T-helper 17 cell (primary cell): ENCODE measurements around the gene PRR18. TPM values are rescaled to one million over a fixed set of nuclear protein-coding genes. Genes with fewer than 3 reads are reported as not detected.

Experiments
- ATAC-seq: fragments of 150-1000 bp; cut with Tn5 transposase; 2 replicates; pipeline ENCODE4 v1.10.0; 2021; ENCODE audit warnings: mild to moderate bottlenecking, moderate library complexity
- DNase-seq, 3 donors: peaks; one replicate each; pipeline versions ENCODE4 v3.0.0 to v3.0.0-alpha.2; 2020 to 2021
- H3K9me3 ChIP-seq: one replicate; pipeline ENCODE4 v1.7.0; 2013; ENCODE audit warnings: low read length, mild to moderate bottlenecking; ENCODE audit not compliant: control insufficient read depth, poor library complexity, severe bottlenecking
- H3K27ac Mint-ChIP-seq: one replicate; pipeline ENCODE4 v1.8.0; 2022; ENCODE audit warnings: mild to moderate bottlenecking, moderate library complexity, mixed read lengths
- H3K27me3 Mint-ChIP-seq: one replicate; pipeline ENCODE4 v1.8.0; 2022; ENCODE audit warnings: mixed read lengths
- H3K36me3 Mint-ChIP-seq: one replicate; pipeline ENCODE4 v1.8.0; 2022; ENCODE audit warnings: low read depth, mixed read lengths
- H3K4me1 Mint-ChIP-seq: one replicate; pipeline ENCODE4 v1.8.0; 2022; ENCODE audit warnings: mild to moderate bottlenecking, mixed read lengths
- H3K4me3 Mint-ChIP-seq: one replicate; pipeline ENCODE4 v1.8.0; 2022; ENCODE audit warnings: mild to moderate bottlenecking, moderate library complexity, mixed read lengths
- total RNA-seq, 4 donors: library from RNA in 2 of 4; stranded (reverse) in 2 of 4; gene quantifications; one replicate each; pipeline ENCODE4 v1.2.3 and lab custom pipeline; 2022 to 2026

The PRR18 gene
- total RNA-seq, 2 donors from 2014 or later = not detected

DNA sequence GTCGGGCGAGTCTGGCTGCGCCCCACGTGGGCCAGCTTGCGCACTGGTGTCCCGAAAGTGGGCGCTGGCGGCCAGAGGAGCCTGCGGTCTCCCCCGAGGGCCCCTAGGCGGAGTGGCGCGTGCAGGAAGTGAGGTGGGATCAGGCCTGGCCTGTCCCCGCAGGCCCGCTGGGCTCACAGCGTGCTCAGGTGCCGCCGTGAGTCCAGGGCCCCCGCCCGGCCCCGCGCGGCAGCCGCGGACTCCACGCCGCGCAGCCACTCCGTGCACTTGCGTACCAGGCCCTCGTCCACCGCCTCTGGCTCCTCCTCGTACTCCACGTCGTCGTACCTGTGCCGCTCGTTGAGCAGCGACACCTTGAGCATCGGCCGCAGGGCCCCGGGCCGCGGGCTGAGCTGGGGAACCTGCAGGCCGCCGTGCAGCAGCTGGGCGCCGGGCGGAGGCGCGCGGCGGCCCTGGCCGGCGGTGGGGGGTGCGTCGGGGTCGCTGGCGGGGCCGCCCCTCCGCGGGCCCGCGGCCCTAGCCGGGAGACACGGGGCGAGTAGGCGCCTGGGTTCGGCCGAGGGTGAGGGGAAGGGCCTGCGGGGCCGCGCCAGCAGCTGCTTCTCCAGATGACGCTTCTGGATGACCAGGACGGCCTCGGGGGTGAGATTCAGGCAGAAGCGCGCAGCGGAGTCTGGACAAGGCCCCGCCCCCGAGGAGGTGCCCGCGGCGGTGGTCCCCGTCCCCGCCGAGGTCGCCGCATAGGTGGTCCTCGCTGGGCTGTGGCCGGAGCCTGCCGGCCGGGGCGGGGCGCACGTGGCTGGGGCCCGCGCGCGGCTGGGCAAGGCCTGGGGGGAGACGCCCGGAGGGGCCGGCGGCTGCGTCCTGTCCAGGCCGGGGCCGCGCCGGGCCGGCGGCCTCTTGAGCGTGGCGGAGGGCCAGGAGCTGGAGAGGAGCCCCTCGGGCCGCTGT is 835 bp downstream of the PRR18 start:
- no peaks in the 10 kb centered on the region for H3K36me3 Mint-ChIP-seq
- no peak overlapping the region for H3K27ac Mint-ChIP-seq
- peaks cover 56% of the 10 kb centered on the region for H3K27me3 Mint-ChIP-seq
- no peaks in the 10 kb centered on the region for H3K9me3 ChIP-seq
- ATAC-seq (peak; percentile 78), DNase-seq (no peak)
- H3K4me3 Mint-ChIP-seq = peak overlapping the region; percentile 70
- H3K4me1 Mint-ChIP-seq = no peaks in the 10 kb centered on the region

DNA sequence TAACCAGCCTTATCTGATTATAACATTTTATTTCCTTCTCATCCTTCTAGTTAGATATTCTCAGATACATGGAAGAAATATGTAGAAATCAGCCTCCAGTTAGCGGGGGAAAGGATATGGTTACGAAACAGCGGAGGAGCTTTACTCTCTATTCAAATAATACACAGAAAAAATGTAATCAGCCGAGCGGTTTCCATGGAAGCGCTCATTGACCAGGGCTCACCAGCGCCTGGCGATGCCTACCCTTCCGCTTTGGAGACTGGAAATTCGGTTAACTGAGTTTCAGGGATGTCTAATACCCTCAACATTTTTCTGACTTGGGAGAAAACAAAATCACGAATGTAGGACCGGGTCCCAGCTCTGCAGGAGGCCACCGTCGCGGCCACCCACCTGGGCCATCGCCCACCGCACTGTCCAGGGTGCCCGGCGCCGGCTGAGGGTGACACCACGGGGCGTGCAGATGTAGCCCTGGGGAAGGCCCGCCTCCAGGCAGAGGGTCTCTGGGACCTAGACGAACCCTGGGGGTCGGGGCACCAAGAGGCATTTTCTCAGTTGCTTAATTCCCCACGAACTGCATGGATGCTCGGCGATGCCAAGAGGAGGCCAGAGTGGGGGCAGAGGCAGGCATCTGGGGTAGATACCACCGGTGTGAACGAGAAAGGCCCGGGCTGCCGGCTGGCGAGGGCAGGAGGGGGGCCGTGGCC is 1.7 kb downstream of the PRR18 start:
- no peak for DNase-seq
- H3K27me3 Mint-ChIP-seq = peaks cover 61% of the 10 kb centered on the region
- H3K9me3 ChIP-seq = no peaks in the 10 kb centered on the region
- H3K27ac Mint-ChIP-seq = no peak overlapping the region
- ATAC-seq = peak; percentile 14
- H3K4me1 Mint-ChIP-seq = no peaks in the 10 kb centered on the region
- peak overlapping the region; percentile 70 for H3K4me3 Mint-ChIP-seq
- H3K36me3 Mint-ChIP-seq = no peaks in the 10 kb centered on the region

DNA sequence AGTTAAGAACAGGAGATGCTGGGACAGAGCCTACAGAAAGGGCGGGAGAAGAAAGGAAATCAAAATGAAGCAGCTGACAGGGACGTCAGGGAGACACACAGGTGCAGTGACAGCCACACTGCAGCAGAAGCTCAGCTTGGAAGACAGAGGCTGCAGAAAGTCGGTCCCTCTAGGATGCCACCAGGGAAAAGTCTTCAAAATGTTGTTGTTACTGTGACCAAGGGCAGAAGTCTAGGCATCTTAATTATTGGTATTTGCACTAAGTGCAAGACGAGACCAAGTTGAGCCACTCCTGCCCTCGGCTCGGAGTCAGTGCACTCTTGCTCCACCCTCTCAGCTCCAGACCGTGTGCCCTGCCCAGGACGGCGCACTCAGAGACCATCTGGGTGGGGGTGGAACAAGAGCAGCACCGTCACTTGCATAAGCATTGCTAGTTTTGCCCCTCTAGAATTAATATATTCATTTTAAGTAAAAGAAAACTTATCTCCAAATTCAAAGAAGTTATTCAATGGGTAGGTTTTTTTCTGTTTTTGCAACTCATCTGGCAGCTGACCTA is 2.6 kb downstream of the PRR18 start:
- H3K4me3 Mint-ChIP-seq = peak overlapping the region; percentile 25
- ATAC-seq (no peak), DNase-seq (no peak)
- H3K4me1 Mint-ChIP-seq = no peaks in the 10 kb centered on the region
- H3K36me3 Mint-ChIP-seq = no peaks in the 10 kb centered on the region
- no peak overlapping the region for H3K27ac Mint-ChIP-seq
- peaks cover 68% of the 10 kb centered on the region for H3K27me3 Mint-ChIP-seq
- no peaks in the 10 kb centered on the region for H3K9me3 ChIP-seq

DNA sequence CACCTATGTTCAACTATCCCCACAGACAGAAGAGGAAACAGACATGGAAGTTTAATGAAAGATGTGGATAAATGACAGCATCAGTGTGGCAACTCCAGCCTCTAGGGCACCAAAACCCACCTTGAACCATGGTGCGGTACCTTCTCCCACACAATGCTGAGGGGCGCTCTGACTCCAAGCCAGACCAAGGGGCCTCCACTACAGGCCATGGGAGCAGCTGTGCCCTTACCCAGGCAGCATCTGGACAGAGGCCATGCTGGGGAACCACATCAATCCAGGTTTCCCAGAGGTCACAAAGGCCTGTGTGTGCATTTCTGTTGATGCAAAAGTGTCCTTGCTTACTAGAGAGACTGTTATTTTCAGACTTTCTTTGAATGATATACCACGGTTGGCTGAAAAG is 4.1 kb downstream of the PRR18 start:
- no peaks in the 10 kb centered on the region for H3K4me1 Mint-ChIP-seq
- H3K27me3 Mint-ChIP-seq = peaks cover 69% of the 10 kb centered on the region
- no peaks in the 10 kb centered on the region for H3K9me3 ChIP-seq
- H3K36me3 Mint-ChIP-seq = no peaks in the 10 kb centered on the region
- ATAC-seq (no peak), DNase-seq (no peak)
- no peak overlapping the region for H3K27ac Mint-ChIP-seq
- no peak overlapping the region for H3K4me3 Mint-ChIP-seq

DNA sequence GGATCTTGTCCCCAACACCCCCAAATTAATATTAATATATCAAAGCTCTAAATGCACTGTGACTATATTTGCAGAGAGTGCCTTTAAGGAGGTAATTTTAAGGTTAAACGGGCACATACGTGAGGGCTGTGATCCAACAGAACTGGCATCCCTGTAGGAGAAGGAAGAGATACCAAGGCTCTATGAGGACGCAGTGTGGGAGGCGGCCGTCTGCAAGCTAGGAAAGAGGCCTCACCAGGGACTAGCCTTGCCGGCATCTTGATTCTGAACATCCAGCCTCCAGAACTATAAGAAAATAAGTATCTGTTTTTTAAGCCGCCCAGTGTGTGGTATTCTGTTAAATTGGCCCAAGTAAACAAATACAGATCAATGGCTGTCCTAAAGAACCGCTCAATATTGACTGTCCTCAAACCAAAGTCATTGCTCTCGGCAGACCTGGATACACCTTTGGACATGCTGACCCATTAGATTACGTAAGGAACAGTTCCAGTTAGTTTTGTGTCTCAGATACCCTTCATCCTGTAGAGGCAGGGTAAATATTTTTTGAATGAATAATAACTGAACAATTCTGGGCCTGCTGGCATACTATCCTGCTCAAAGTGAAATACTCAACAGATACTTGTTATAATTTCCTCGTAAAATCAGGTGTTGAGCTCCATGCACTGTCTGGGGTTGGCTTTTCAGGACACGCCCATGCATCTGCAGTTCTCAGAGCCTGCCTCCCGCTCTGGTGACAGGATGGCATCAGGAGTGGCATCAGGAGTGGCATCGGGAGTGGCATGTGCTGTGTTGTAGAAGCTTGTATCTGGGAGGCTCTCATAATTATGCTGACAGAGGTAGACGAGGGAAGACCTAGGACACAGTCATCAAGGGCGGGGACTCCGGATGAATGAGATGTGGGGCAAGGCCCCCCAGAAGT is 6.3 kb downstream of the PRR18 start:
- Mint-ChIP-seq H3K27ac (no peak overlapping the region), H3K27me3 (peaks cover 83% of the 10 kb centered on the region), H3K36me3 (peaks cover 3% of the 10 kb centered on the region), H3K4me1 (no peaks in the 10 kb centered on the region), H3K4me3 (no peak overlapping the region)
- ATAC-seq (no peak), DNase-seq (no peak)
- no peaks in the 10 kb centered on the region for H3K9me3 ChIP-seq

DNA sequence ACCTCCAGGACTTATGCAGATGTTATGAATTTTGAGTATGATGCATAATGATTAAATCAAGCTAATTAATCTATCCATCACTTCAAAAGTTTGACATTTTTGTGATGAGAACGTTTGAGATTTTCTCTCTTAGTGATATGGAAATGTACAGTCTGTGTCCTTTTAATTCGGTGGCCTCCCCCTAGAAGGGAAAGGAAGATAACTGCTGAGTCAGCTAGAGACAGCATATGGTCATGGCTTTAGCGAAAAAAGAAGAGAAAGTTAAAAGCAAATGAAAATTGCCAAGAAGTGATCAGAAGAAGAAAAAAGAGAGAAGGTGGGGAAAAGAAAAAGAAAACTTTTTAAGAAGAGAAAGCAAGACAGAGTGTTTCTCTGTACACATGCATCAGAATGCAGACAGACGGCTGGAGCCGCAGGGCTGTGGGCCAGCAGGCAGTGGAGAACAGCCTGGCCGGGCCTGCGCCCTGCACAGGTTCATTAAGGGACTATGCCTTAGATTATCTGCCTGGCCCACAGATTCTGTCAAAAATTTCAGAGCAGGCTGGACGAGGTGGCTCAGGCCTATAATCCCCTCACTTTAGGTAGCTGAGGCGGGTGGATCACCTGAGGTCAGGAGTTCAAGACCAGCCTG is 7.7 kb downstream of the PRR18 start:
- no peak overlapping the region for H3K4me3 Mint-ChIP-seq
- DNase-seq = no peak
- peaks cover 77% of the 10 kb centered on the region for H3K27me3 Mint-ChIP-seq
- H3K36me3 Mint-ChIP-seq = peaks cover 3% of the 10 kb centered on the region
- no peak overlapping the region for H3K27ac Mint-ChIP-seq
- no peaks in the 10 kb centered on the region for H3K4me1 Mint-ChIP-seq
- H3K9me3 ChIP-seq = no peaks in the 10 kb centered on the region
- ATAC-seq = no peak

DNA sequence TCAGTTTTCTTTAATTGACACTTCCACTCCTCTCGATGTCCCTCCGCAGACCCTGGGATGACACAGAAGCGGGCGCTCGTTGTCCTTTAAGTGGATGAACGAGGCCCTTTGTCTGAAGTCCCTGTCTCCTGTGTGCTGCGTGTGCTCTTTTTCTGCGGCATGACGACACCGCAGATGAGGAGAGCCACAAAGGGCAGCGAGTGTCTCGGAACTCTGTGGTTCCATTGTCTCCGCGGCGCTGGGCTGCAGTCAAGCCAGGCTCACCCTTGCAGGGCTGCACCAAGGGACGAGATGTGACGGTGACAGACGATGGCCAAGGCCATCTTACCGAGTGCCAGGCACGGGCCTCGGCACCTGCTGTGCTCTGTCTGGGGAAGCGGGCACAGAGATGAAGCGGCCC is 10.6 kb downstream of the PRR18 start:
- Mint-ChIP-seq H3K4me1 (no peaks in the 10 kb centered on the region), H3K36me3 (peaks cover 3% of the 10 kb centered on the region), H3K27me3 (peaks cover 73% of the 10 kb centered on the region), H3K4me3 (no peak overlapping the region), H3K27ac (no peak overlapping the region)
- ATAC-seq (no peak), DNase-seq (no peak)
- H3K9me3 ChIP-seq = peaks cover 3% of the 10 kb centered on the region

DNA sequence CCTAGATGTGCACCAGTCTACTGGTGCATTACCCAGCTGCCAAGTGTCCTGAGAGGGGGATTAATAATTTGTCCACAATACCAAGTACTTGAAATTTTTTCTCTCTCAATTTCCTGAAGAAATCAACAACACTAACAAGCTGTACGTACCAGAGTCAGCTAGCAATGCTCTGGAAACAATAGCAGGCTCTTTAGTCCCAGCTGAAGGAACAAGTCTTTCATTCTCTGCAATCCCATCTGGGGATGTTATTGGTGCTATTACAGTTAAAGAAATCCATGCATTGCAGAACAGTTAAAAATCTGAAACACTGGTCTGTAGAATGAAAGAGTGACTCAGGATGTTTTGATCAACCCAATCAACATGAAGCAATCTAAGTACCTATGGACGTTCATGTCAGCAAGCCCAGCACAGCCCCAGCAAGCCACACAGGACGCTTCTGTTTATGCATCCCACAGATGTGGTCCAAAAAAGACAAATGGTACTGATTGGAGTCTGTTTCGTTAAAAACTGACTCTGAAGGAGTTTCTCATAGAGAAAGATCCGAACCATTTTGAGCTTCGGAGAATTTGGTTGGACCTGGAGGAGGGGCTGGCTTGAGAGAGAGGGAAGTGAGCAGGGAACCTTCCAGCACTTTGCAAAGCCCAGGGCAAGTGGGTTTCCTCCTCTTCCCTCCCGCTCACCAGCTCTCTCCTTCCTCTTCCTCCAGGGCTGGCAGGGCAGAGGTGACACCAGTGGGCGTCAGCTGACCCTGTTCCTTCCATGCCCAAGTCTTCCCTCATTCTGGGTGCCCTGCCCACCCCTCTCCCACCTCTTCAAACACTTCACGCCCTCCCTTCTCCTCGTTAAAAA is 11.9 kb downstream of the PRR18 start:
- H3K27ac Mint-ChIP-seq = no peak overlapping the region
- DNase-seq (no peak), ATAC-seq (no peak)
- H3K9me3 ChIP-seq = peaks cover 3% of the 10 kb centered on the region
- H3K27me3 Mint-ChIP-seq = peaks cover 75% of the 10 kb centered on the region
- H3K36me3 Mint-ChIP-seq = peaks cover 3% of the 10 kb centered on the region
- H3K4me1 Mint-ChIP-seq = no peaks in the 10 kb centered on the region
- no peak overlapping the region for H3K4me3 Mint-ChIP-seq

DNA sequence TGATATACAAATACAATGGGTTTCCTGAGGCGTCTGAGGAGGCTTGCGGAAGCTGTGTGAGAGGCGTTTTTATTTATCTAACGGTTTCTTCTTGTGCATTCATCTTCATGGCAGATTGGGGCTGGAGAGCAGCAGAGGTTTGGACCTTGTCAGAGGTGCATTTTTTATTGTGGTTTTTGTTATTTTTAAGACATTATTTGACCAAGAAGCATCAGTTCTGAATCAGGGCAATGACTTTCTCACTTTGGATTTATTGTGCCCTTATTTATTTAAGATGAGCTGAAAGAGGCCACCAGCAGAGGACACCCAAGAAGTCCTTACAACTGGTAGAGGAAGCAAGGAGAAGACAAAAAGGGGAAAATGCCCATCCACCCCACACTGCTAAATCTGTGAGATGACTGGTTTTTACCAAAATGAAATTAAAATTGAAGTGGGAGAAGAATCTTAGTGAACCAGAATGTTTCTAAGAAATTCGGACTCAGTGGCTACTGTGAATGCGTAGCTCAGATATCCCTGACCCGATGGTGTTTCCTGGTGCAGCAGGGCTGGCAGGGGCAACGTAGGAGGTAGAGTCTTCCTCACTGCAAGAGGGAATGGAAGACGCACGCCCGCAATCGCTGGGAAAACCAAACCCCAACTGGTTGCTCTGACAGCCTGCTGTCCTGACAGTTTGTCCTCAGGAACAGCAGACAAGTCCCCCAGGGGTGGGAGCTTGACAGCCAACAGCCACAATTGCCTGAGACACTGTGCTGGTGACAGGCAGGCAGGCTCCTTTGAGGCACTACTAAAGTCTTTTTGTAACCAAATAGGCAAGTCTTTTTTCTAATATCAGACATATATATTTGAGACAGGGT is 14.2 kb downstream of the PRR18 start:
- H3K9me3 ChIP-seq = peaks cover 3% of the 10 kb centered on the region
- H3K27ac Mint-ChIP-seq = no peak overlapping the region
- no peaks in the 10 kb centered on the region for H3K4me1 Mint-ChIP-seq
- H3K4me3 Mint-ChIP-seq = no peak overlapping the region
- no peak for ATAC-seq
- peaks cover 75% of the 10 kb centered on the region for H3K27me3 Mint-ChIP-seq
- no peak for DNase-seq
- peaks cover 3% of the 10 kb centered on the region for H3K36me3 Mint-ChIP-seq

DNA sequence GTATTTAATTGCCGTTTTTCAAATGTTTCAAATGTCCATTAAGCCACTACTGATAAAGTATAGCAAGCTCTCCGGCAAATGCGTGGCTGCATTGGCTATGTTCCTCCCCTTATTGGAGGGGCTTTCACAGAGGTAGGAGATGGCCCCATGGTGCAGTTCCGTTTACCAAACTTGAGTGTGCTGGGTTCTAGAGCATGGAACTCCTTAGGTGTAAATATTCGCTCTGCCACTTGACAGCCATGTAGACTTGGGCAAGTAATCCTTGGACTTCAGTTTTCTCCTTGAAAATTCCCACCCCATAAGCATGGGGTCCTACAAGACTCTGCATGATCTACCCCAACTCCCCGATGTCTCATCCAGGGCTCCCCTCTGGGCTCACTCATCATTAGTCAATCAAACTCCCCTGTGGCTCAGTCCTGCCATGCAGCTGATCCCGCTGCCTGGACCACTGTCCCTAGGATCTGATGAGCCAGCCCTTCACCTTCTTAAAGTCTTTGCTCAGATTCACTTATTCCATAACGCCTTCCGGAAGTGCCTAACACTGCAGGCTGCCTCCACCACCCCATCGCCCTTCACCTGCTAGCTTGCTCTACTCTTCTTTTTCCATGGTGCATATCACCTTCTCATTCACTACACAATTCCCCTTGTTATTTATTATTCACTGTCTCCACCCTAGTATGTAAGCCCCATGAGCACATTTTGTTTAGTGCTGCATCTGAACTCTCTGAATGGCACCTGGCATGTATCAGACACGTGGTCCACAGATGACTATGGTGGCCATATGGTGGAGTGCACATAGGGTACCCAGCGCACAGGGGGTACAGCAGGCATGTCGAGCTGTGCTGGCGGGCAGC is 18.8 kb downstream of the PRR18 start:
- ATAC-seq (peak; percentile 37), DNase-seq (no peak)
- H3K4me3 Mint-ChIP-seq = no peak overlapping the region
- peak overlapping the region; percentile 67 for H3K27ac Mint-ChIP-seq
- no peaks in the 10 kb centered on the region for H3K36me3 Mint-ChIP-seq
- peaks cover 52% of the 10 kb centered on the region for H3K27me3 Mint-ChIP-seq
- peaks cover 4% of the 10 kb centered on the region for H3K4me1 Mint-ChIP-seq
- H3K9me3 ChIP-seq = peaks cover 3% of the 10 kb centered on the region
